H1 (cell line): ENCODE measurements around the gene FLNC. TPM values are rescaled to one million over a fixed set of nuclear protein-coding genes. Genes with fewer than 3 reads are reported as not detected.

Source experiments
- CTCF ChIA-PET: fragments of 300-600 bp; sonication (Branson Sonifier 250); formaldehyde crosslinking; loops from one replicate; lab custom pipeline; 2021; ENCODE audit not compliant: partially characterized antibody; lab: Charles Lee
- POLR2A ChIA-PET: fragments of 300-600 bp; sonication (Branson Sonifier 250); formaldehyde crosslinking; loops from one replicate; lab custom pipeline; 2021; ENCODE audit warnings: inconsistent platforms; ENCODE audit not compliant: partially characterized antibody; lab: Charles Lee
- DNase-seq, 2 experiments: peaks; one replicate each; pipeline versions ENCODE4 v3.0.0 to v3.0.0-alpha.2; 2010 to 2022; ENCODE audit warnings: low spot score in 2 of 2, low read depth in 1 of 2, mixed read lengths in 1 of 2
- FAIRE-seq: peaks from 2 replicates; lab custom pipeline; 2011; peaks lifted over from hg19 to GRCh38; lab: Jason Lieb, UNC
- H2AFZ ChIP-seq: 2 replicates; pipeline ENCODE4 v1.8.1; 2012; ENCODE audit warnings: low read length, inconsistent platforms
- H2AK5ac ChIP-seq: 2 replicates; pipeline ENCODE4 v1.6.1; 2013; ENCODE audit warnings: low read depth, low read length
- H2BK120ac ChIP-seq: replicated peaks from 2 replicates; pipeline ENCODE3; 2013; ENCODE audit warnings: low read depth, low read length, inconsistent platforms
- H2BK12ac ChIP-seq: 2 replicates; pipeline ENCODE4 v1.6.1; 2013; ENCODE audit warnings: low read depth, low read length
- H2BK15ac ChIP-seq: 2 replicates; pipeline ENCODE4 v1.6.1; 2013; ENCODE audit warnings: low read length
- H2BK20ac ChIP-seq: 2 replicates; pipeline ENCODE4 v1.6.1; 2013; ENCODE audit warnings: low read length
- H2BK5ac ChIP-seq: 2 replicates; pipeline ENCODE4 v1.6.1; 2013; ENCODE audit warnings: low read depth, low read length
- H3K14ac ChIP-seq: 2 replicates; pipeline ENCODE4 v1.6.1; 2013; ENCODE audit warnings: inconsistent platforms; ENCODE audit not compliant: insufficient read length
- H3K18ac ChIP-seq: 2 replicates; pipeline ENCODE4 v1.6.1; 2013; ENCODE audit warnings: low read length; ENCODE audit errors: extremely low read depth
- H3K23ac ChIP-seq: 2 replicates; pipeline ENCODE4 v1.6.1; 2013; ENCODE audit warnings: inconsistent platforms; ENCODE audit not compliant: insufficient read length
- H3K23me2 ChIP-seq: 2 replicates; pipeline ENCODE4 v1.6.1; 2013; ENCODE audit warnings: low read depth, low read length
- H3K27ac ChIP-seq: 2 replicates; pipeline ENCODE4 v1.6.1; 2011; ENCODE audit warnings: low read depth, low read length, inconsistent platforms
- H3K27me3 ChIP-seq, 4 experiments: replicated peaks in 1 of 4; 1 replicate in 1 of 4; 2 replicates in 3 of 4; pipeline versions ENCODE4 v1.6.1 to v1.8.1; 2011 to 2013; ENCODE audit warnings: low read length in 3 of 4, mild to moderate bottlenecking in 3 of 4, inconsistent platforms in 2 of 4, mixed read lengths in 2 of 4, moderate library complexity in 1 of 4; ENCODE audit not compliant: control insufficient read depth in 3 of 4, insufficient read depth in 3 of 4; ENCODE audit errors: extremely low read depth in 1 of 4
- H3K36me3 ChIP-seq, 4 experiments: 2 replicates each; pipeline versions ENCODE4 v1.6.1 to v1.8.1; 2011 to 2013; ENCODE audit warnings: mild to moderate bottlenecking in 4 of 4, low read length in 3 of 4, moderate library complexity in 2 of 4, control low read depth in 1 of 4, inconsistent platforms in 1 of 4; ENCODE audit not compliant: insufficient read depth in 4 of 4, control insufficient read depth in 2 of 4
- H3K4ac ChIP-seq: replicated peaks from 2 replicates; pipeline ENCODE3; 2013; ENCODE audit warnings: low read length, low read depth, mixed read lengths, inconsistent platforms; ENCODE audit not compliant: insufficient read length
- H3K4me1 ChIP-seq, 4 experiments: replicated peaks in 1 of 4; 1 replicate in 1 of 4; 2 replicates in 3 of 4; pipeline versions ENCODE4 v1.6.1 to v1.8.1; 2011 to 2013; ENCODE audit warnings: low read length in 3 of 4, inconsistent platforms in 2 of 4, mixed read lengths in 1 of 4; ENCODE audit not compliant: insufficient read depth in 4 of 4, control insufficient read depth in 3 of 4
- H3K4me2 ChIP-seq, 2 experiments: 2 replicates each; pipeline versions ENCODE4 v1.6.1 to v1.8.1; 2011 to 2013; ENCODE audit warnings: low read depth in 2 of 2, low read length in 2 of 2, control low read depth in 1 of 2, inconsistent platforms in 1 of 2, mild to moderate bottlenecking in 1 of 2; ENCODE audit not compliant: insufficient read depth in 1 of 2
- H3K4me3 ChIP-seq, 4 experiments: fragments of 200-600, 300-600 bp in 1 of 4; sonication (generic), shearing (Covaris generic), sonication (Bioruptor Twin) in 1 of 4; 2 replicates each; pipeline versions ENCODE4 v1.5.1 to v1.8.1; 2011 to 2016; ENCODE audit warnings: low read length in 4 of 4, low read depth in 3 of 4, control low read depth in 2 of 4, inconsistent platforms in 2 of 4, mild to moderate bottlenecking in 2 of 4, mixed read lengths in 1 of 4, moderate library complexity in 1 of 4; ENCODE audit not compliant: insufficient read depth in 2 of 4; ENCODE audit errors: extremely low read depth in 1 of 4
- H3K56ac ChIP-seq: replicated peaks from 2 replicates; pipeline ENCODE3; 2013; ENCODE audit warnings: low read depth, mild to moderate bottlenecking, mixed read lengths, low read length, inconsistent platforms; ENCODE audit not compliant: insufficient read length
- H3K79me1 ChIP-seq: 2 replicates; pipeline ENCODE4 v1.6.1; 2013; ENCODE audit warnings: low read depth, low read length, control low read depth
- H3K79me2 ChIP-seq, 2 experiments: 2 replicates each; pipeline versions ENCODE4 v1.6.1 to v1.8.1; 2012 to 2013; ENCODE audit warnings: low read length in 2 of 2, mild to moderate bottlenecking in 2 of 2, inconsistent platforms in 1 of 2; ENCODE audit not compliant: insufficient read depth in 2 of 2, control insufficient read depth in 1 of 2
- H3K9ac ChIP-seq, 4 experiments: replicated peaks in 1 of 4; 1 replicate in 1 of 4; 2 replicates in 3 of 4; pipeline versions ENCODE4 v1.6.1 to v1.8.1; 2011 to 2013; ENCODE audit warnings: low read depth in 3 of 4, low read length in 3 of 4, control low read depth in 2 of 4, mild to moderate bottlenecking in 2 of 4, moderate library complexity in 2 of 4, inconsistent platforms in 1 of 4; ENCODE audit errors: extremely low read depth in 1 of 4
- H3K9me3 ChIP-seq, 2 experiments: 2 replicates each; pipeline versions ENCODE4 v1.6.1 to v1.8.1; 2012 to 2013; ENCODE audit warnings: mild to moderate bottlenecking in 2 of 2, moderate library complexity in 2 of 2, control low read depth in 1 of 2, inconsistent platforms in 1 of 2, low read depth in 1 of 2, low read length in 1 of 2, mixed read lengths in 1 of 2; ENCODE audit not compliant: insufficient read depth in 2 of 2
- H4K20me1 ChIP-seq, 2 experiments: replicated peaks in 1 of 2; 2 replicates each; pipeline versions ENCODE3 to v1.8.1; 2011 to 2013; ENCODE audit warnings: inconsistent platforms in 2 of 2, low read length in 2 of 2, mild to moderate bottlenecking in 1 of 2; ENCODE audit not compliant: insufficient read depth in 2 of 2, control insufficient read depth in 1 of 2
- H4K5ac ChIP-seq: 2 replicates; pipeline ENCODE4 v1.6.1; 2013; ENCODE audit warnings: low read length, low read depth, mixed read lengths, inconsistent platforms; ENCODE audit not compliant: insufficient read length
- H4K8ac ChIP-seq: 2 replicates; pipeline ENCODE4 v1.8.0; 2013; ENCODE audit warnings: mild to moderate bottlenecking, moderate library complexity, low read length, inconsistent platforms; ENCODE audit not compliant: insufficient read depth; ENCODE audit errors: extremely low read depth
- H4K91ac ChIP-seq: replicated peaks from 2 replicates; pipeline ENCODE3; 2013; ENCODE audit warnings: low read length, mixed read lengths, inconsistent platforms; ENCODE audit not compliant: insufficient read length
- CREB1 ChIP-seq: IDR thresholded peaks from 2 replicates; pipeline ENCODE4 v1.6.1; 2012; ENCODE audit warnings: inconsistent platforms
- JUND ChIP-seq: IDR thresholded peaks from 2 replicates; pipeline ENCODE4 v1.6.1; 2011; ENCODE audit warnings: mild to moderate bottlenecking, improper control_type of control experiment, low read length
- MAFK ChIP-seq: IDR thresholded peaks from 2 replicates; pipeline ENCODE4 v1.6.1; 2012; ENCODE audit warnings: low read depth, mild to moderate bottlenecking, improper control_type of control experiment, low read length
- NANOG ChIP-seq: IDR thresholded peaks from 2 replicates; pipeline ENCODE4 v1.6.1; 2011; ENCODE audit warnings: low read length, low read depth, mild to moderate bottlenecking, inconsistent platforms; ENCODE audit not compliant: insufficient read depth, poor library complexity, severe bottlenecking
- NRF1 ChIP-seq: IDR thresholded peaks from 2 replicates; pipeline ENCODE4 v1.6.1; 2011; ENCODE audit warnings: mild to moderate bottlenecking, low read depth, low read length, improper control_type of control experiment
- RFX5 ChIP-seq: IDR thresholded peaks from 2 replicates; pipeline ENCODE4 v1.6.1; 2011; ENCODE audit warnings: low read depth, low read length, improper control_type of control experiment, borderline replicate concordance
- RXRA ChIP-seq: IDR thresholded peaks from 2 replicates; pipeline ENCODE4 v1.6.1; 2011; ENCODE audit warnings: low read depth, mild to moderate bottlenecking, low read length, moderate library complexity; ENCODE audit not compliant: insufficient read depth
- SAP30 ChIP-seq: fragments of 300-600 bp; sonication (generic); IDR thresholded peaks from 2 replicates; pipeline ENCODE4 v1.7.1; 2012; ENCODE audit warnings: low read length, moderate library complexity, mild to moderate bottlenecking, inconsistent platforms; ENCODE audit not compliant: insufficient read depth, insufficient replicate concordance
- SIX5 ChIP-seq: IDR thresholded peaks from 2 replicates; pipeline ENCODE4 v1.6.1; 2011; ENCODE audit warnings: mild to moderate bottlenecking, low read depth, low read length
- SP1 ChIP-seq: IDR thresholded peaks from 2 replicates; pipeline ENCODE4 v1.6.1; 2011; ENCODE audit warnings: low read depth, low read length
- SUZ12 ChIP-seq: fragments of 200-600 bp; sonication (generic); IDR thresholded peaks from 2 replicates; pipeline ENCODE4 v1.6.1; 2012; ENCODE audit warnings: mild to moderate bottlenecking, inconsistent platforms, low read length, moderate library complexity, mixed read lengths
- WGBS, 2 experiments: shearing (Covaris generic) in 1 of 2; methylation state at CpG; one replicate each; pipeline versions ENCODE4 v1.1.6 to v1.1.7; 2013 to 2015; ENCODE audit warnings: low lambda C conversion rate in 2 of 2, mixed read lengths in 2 of 2, inconsistent platforms in 1 of 2, low coverage in 1 of 2, missing lambda C conversion rate in 1 of 2; ENCODE audit not compliant: insufficient replicate concordance in 2 of 2, insufficient coverage in 1 of 2, insufficient read length in 1 of 2; ENCODE audit errors: extremely low coverage in 1 of 2, missing lambda C conversion rate in 1 of 2; 5-methylcytosine and 5-hydroxymethylcytosine counted together
- polyA plus RNA-seq, 7 experiments: library from polyadenylated mRNA; depleted of rRNA in 3 of 7; stranded (reverse) in 5 of 7; unstranded in 2 of 7; fragments of >200 nt in 5 of 7; fragments of 200-250 nt in 2 of 7; gene quantifications; 1 replicate in 5 of 7; 2 replicates in 1 of 7; 4 replicates in 1 of 7; pipeline versions ENCODE4 v1.2.1 to v1.2.3, GENCODE V29; 2011 to 2013; ENCODE audit warnings: missing spikeins in 2 of 7, mixed read lengths in 2 of 7
- total RNA-seq: library from RNA; stranded (reverse); fragmentation: NEBNext Ultra II Directional; extraction: Animal tissue kit (Norgen Biotek cat#: 25700); gene quantifications from 2 replicates; pipeline ENCODE4 v1.2.1, GENCODE V29; 2021
- TF ChIP-seq, protein P1 (sequence below): IDR thresholded peaks from 2 replicates; pipeline ENCODE4 v1.6.1; 2012; ENCODE audit warnings: low read length, inconsistent platforms

FLNC gene
- total and polyA plus RNA-seq, 2 of the 8 experiments (the other 6 are each of a cell fraction or from before 2014, with no cell fraction given), result 1.9 to 10.7 TPM

DNA sequence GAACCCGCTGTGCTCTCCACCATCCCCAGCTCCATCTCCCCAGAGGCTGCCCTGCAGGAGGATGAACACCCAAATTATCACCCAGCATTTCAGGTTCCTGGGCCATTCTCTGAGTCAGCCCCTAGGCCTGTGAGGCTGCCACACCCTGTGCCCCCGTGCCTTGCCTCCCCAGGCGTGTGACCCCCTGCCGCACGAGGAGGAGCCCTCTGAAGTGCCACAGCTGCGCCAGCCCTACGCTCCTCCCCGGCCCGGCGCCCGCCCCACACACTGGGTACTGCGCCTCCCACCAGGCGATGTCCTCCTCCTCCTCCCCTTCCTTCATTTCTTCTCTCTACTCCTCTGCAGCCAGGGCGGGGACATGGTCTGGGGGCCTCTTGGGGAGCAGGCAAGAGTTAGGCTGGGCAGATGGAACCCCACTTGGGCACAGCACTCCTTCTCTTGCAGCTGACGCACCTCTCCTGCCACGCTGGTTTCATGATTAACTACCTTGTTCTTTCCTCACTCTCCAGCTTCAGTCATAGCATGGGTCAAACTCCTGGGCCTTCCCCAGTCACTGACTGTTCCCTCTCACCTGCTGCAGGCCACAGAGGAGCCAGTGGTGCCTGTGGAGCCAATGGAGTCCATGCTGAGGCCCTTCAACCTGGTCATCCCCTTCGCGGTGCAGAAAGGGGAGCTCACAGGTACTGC is 19.7 kb downstream of the FLNC start:
- H3K23me2 ChIP-seq, result no peaks in the 10 kb centered on the region
- no peaks in the 10 kb centered on the region for H3K79me2 ChIP-seq
- H3K36me3 ChIP-seq, result no peaks in the 10 kb centered on the region
- ChIA-PET CTCF (interaction anchor here (0.8 to 11.5 kb wide), 5 partner anchors 9 to 33 kb away, joined by 5 to 148 read pairs (median 11); partner anchors contain the start of gene ATP6V1F), POLR2A (interaction anchor here (0.6 to 1.2 kb wide), 4 partner anchors 10 to 26 kb away, joined by 3 to 4 read pairs (median 4); no protein-coding TSS in a partner anchor)
- no peaks in the 10 kb centered on the region for H3K27me3 ChIP-seq
- no peak overlapping the region for H3K4me2 ChIP-seq
- no peak overlapping the region for H4K91ac ChIP-seq
- no peak overlapping the region for H2BK12ac ChIP-seq
- H3K79me1 ChIP-seq, result no peaks in the 10 kb centered on the region
- no peaks in the 10 kb centered on the region for H3K9me3 ChIP-seq
- no peak overlapping the region for H2AK5ac ChIP-seq
- H3K9ac ChIP-seq, result no peak overlapping the region
- no peak overlapping the region for H3K27ac ChIP-seq
- no peak for TF ChIP-seq SP1
- no peak for TF ChIP-seq RXRA
- TF ChIP-seq RFX5, result no peak
- TF ChIP-seq SAP30, result no peak
- no peak for TF ChIP-seq NRF1
- TF ChIP-seq MAFK, result no peak
- TF ChIP-seq CREB1, result no peak
- TF ChIP-seq, protein P1, sequence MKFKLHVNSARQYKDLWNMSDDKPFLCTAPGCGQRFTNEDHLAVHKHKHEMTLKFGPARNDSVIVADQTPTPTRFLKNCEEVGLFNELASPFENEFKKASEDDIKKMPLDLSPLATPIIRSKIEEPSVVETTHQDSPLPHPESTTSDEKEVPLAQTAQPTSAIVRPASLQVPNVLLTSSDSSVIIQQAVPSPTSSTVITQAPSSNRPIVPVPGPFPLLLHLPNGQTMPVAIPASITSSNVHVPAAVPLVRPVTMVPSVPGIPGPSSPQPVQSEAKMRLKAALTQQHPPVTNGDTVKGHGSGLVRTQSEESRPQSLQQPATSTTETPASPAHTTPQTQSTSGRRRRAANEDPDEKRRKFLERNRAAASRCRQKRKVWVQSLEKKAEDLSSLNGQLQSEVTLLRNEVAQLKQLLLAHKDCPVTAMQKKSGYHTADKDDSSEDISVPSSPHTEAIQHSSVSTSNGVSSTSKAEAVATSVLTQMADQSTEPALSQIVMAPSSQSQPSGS, result no peak
- no peak for TF ChIP-seq SUZ12
- TF ChIP-seq JUND, result no peak
- TF ChIP-seq SIX5, result no peak
- no peak for TF ChIP-seq NANOG
- H3K4me1 ChIP-seq, result no peaks in the 10 kb centered on the region; a peak in 1 of 7 replicates
- peaks cover 0 to 2% of the 10 kb centered on the region in 2 experiments for H4K20me1 ChIP-seq
- 94% methylated on average over 16 of the region's 18 CpGs; no CpG with 5 or more reads in 1 of the 2 experiments for WGBS, 2 experiments
- H2BK20ac ChIP-seq, result no peak overlapping the region
- no peak overlapping the region for H3K4me3 ChIP-seq
- H4K8ac ChIP-seq, result no peak overlapping the region
- H3K4ac ChIP-seq, result no peak overlapping the region
- H2BK5ac ChIP-seq, result no peak overlapping the region
- H2BK120ac ChIP-seq, result no peak overlapping the region
- FAIRE-seq, result no peak
- DNase-seq, result no peak
- no peak overlapping the region for H2BK15ac ChIP-seq
- H3K14ac ChIP-seq, result no peak overlapping the region
- H4K5ac ChIP-seq, result no peak overlapping the region
- no peak overlapping the region for H2AFZ ChIP-seq
- no peak overlapping the region for H3K23ac ChIP-seq
- no peak overlapping the region for H3K56ac ChIP-seq
- H3K18ac ChIP-seq, result no peak overlapping the region
